GM12873 (cell line): Measurements from ENCODE around the gene WASL.

Experiments
- TF ChIP-seq, protein P1 (sequence below): IDR thresholded peaks from 2 replicates; pipeline ENCODE4 v1.5.1; 2012; ENCODE audit warnings: low read depth, mild to moderate bottlenecking, moderate library complexity, low read length, control low read depth; ENCODE audit not compliant: insufficient read depth; ENCODE audit errors: missing control alignments

The WASL gene

DNA sequence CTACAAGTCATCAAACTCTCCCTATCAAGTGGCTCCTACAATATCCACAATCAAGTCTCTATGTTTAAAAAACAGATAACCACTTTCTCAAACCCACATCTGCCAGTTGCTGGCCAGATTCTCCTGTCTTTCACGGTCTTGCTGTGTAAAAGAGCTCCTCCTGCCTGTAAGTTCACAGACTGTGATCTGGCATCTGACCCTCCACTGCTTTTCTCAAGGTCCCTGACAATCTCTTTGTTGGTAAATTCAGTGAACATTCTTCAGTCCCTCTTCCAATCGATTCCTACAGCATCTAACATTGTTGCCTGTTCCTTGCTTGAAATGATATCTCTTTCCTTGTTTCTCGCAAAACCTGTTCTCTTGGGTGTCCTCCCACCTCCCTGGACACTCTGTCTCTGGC lies 111.6 kb downstream of the WASL start:
- TF ChIP-seq, protein P1, sequence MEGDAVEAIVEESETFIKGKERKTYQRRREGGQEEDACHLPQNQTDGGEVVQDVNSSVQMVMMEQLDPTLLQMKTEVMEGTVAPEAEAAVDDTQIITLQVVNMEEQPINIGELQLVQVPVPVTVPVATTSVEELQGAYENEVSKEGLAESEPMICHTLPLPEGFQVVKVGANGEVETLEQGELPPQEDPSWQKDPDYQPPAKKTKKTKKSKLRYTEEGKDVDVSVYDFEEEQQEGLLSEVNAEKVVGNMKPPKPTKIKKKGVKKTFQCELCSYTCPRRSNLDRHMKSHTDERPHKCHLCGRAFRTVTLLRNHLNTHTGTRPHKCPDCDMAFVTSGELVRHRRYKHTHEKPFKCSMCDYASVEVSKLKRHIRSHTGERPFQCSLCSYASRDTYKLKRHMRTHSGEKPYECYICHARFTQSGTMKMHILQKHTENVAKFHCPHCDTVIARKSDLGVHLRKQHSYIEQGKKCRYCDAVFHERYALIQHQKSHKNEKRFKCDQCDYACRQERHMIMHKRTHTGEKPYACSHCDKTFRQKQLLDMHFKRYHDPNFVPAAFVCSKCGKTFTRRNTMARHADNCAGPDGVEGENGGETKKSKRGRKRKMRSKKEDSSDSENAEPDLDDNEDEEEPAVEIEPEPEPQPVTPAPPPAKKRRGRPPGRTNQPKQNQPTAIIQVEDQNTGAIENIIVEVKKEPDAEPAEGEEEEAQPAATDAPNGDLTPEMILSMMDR: no peak

DNA sequence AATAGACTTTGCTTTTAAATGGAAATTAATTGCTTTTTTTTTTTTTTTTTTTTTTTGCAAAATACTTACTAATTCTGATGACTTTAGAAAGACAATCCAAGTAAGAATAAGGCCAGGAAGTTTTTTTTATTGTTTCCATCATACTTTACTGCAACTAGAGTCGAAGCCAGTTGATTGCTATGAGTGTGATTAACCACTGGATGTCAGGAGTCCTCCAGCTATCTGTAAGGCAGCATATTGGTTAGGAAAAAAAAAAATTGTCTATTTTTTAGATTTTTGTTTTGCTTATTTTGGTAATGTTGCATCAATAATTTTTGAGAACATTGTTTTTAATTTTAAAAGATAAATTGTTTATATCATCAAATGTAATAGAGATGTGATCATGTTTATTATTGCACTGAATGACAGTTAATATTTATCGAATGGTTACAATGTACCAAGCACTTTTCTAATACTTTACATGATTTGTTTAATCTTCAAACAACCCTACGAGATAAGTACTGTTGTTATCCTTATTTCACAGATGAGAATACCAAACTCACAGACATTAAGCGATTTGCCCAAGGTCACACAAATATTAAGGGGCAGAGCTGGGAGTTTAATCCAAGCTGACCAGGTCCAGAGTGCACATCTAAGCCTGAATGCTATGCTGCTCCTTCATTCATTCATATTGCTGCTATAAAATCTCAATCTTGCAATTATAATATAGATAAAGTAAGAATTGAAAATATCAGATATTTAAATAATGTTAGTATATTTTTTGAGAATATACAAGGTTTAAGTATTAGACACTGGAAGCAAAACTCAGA lies 113.0 kb downstream of the WASL start:
- TF ChIP-seq, protein P1: peak; percentile 36

DNA sequence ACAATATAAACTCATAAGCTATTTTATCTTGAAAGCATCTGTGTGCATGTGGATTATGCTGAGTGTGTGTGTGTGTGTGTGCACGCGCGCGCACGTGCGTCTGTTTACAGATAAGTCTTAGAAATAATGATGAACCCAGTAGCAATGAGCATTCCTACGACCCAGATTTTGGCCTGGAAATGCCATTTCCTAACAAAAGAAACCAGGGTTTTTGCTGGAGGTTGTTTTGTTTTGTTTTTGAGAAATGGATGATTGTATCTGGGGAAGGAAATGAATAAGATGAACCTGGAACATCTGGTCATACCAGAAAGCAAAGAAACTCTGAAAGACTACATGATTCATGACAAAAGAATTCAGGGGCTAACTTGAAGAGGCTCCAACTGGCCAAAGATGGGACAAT lies 115.2 kb downstream of the WASL start:
- TF ChIP-seq, protein P1: no peak

DNA sequence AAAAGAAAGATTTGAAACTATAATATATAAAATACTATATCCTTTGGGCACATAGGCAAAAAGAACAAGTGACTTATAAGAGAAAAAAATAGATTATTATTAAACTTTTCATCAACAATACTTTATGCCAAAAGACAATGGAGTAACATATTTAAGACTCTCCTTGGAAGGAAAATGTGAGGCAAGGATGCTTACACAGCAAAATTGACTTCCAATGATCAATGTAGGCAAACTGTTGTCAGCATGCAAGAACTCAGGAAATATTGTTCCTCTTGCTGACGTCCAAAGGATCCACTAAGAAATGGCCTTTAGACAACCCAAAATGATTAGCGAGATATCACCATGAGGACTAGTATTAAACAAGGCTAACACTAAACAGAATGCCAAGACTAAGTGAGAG lies 116.0 kb downstream of the WASL start:
- TF ChIP-seq, protein P1: no peak
